HUES6 (cell line): ENCODE data around the gene RIC8B.

Experiments
- H3K27ac ChIP-seq: 2 replicates; pipeline ENCODE4 v1.7.0; 2013; ENCODE audit warnings: low read depth, mild to moderate bottlenecking, low read length, inconsistent platforms
- H3K27me3 ChIP-seq: 2 replicates; pipeline ENCODE4 v1.6.1; 2013; ENCODE audit warnings: low read length; ENCODE audit not compliant: control insufficient read depth, insufficient read depth
- H3K36me3 ChIP-seq: 2 replicates; pipeline ENCODE4 v1.6.1; 2013; ENCODE audit warnings: low read length; ENCODE audit not compliant: control insufficient read depth, insufficient read depth
- H3K4me1 ChIP-seq: 2 replicates; pipeline ENCODE4 v1.6.1; 2013; ENCODE audit warnings: low read length; ENCODE audit not compliant: control insufficient read depth, insufficient read depth
- H3K4me3 ChIP-seq: 2 replicates; pipeline ENCODE4 v1.5.1; 2013; ENCODE audit warnings: low read depth, low read length
- H3K9ac ChIP-seq: one replicate; pipeline ENCODE4 v1.6.1; 2013; ENCODE audit warnings: mild to moderate bottlenecking, low read length
- H3K9me3 ChIP-seq: 2 replicates; pipeline ENCODE4 v1.6.1; 2013; ENCODE audit warnings: low read depth, low read length; ENCODE audit not compliant: control insufficient read depth, insufficient read depth

Gene RIC8B

GRCh38 chr12:106889326-106889725, 114.8 kb downstream of the RIC8B start:
- no peaks in the 10 kb centered on the region for H3K9me3 ChIP-seq
- H3K4me3 ChIP-seq: no peak overlapping the region
- H3K27ac ChIP-seq: no peak overlapping the region
- no peaks in the 10 kb centered on the region for H3K27me3 ChIP-seq
- peaks cover 19% of the 10 kb centered on the region for H3K36me3 ChIP-seq
- H3K9ac ChIP-seq: no peak overlapping the region
- H3K4me1 ChIP-seq: no peaks in the 10 kb centered on the region

- H3K4me3 ChIP-seq: no peak overlapping the region
- H3K27ac ChIP-seq: no peak overlapping the region
- H3K36me3 ChIP-seq: peaks cover 19% of the 10 kb centered on the region
- H3K27me3 ChIP-seq: no peaks in the 10 kb centered on the region
- H3K9me3 ChIP-seq: no peaks in the 10 kb centered on the region
- no peaks in the 10 kb centered on the region for H3K4me1 ChIP-seq
- no peak overlapping the region for H3K9ac ChIP-seq
Measured at GRCh38 chr12:106889950-106890626, 115.6 kb downstream of the RIC8B start.

GRCh38 chr12:106892075-106892474, 117.6 kb downstream of the RIC8B start:
- no peaks in the 10 kb centered on the region for H3K4me1 ChIP-seq
- H3K27ac ChIP-seq: no peak overlapping the region
- H3K27me3 ChIP-seq: no peaks in the 10 kb centered on the region
- H3K36me3 ChIP-seq: peaks cover 12% of the 10 kb centered on the region
- no peaks in the 10 kb centered on the region for H3K9me3 ChIP-seq
- H3K4me3 ChIP-seq: no peak overlapping the region
- no peak overlapping the region for H3K9ac ChIP-seq

- Histone ChIP-seq H3K9ac (no peak overlapping the region), H3K27me3 (no peaks in the 10 kb centered on the region), H3K9me3 (no peaks in the 10 kb centered on the region), H3K4me3 (no peak overlapping the region), H3K4me1 (peaks cover 9% of the 10 kb centered on the region), H3K27ac (no peak overlapping the region), H3K36me3 (0 out of 2 replicates have a peak, but pooled peaks cover 2% of the 10 kb centered on the region)
Measured at GRCh38 chr12:106893451-106893850, 119.0 kb downstream of the RIC8B start.

GRCh38 chr12:106894774-106895173, 120.3 kb downstream of the RIC8B start:
- H3K27me3 ChIP-seq: no peaks in the 10 kb centered on the region
- H3K4me1 ChIP-seq: peaks cover 13% of the 10 kb centered on the region
- no peaks in the 10 kb centered on the region for H3K9me3 ChIP-seq
- no peak overlapping the region for H3K9ac ChIP-seq
- H3K4me3 ChIP-seq: no peak overlapping the region
- no peaks in the 10 kb centered on the region for H3K36me3 ChIP-seq
- H3K27ac ChIP-seq: no peak overlapping the region

GRCh38 chr12:106896603-106897002, 122.1 kb downstream of the RIC8B start:
- no peak overlapping the region for H3K4me3 ChIP-seq
- no peak overlapping the region for H3K27ac ChIP-seq
- H3K27me3 ChIP-seq: peaks cover 6% of the 10 kb centered on the region; the same call in 1 of the 2 replicates
- H3K4me1 ChIP-seq: peaks cover 13% of the 10 kb centered on the region
- no peaks in the 10 kb centered on the region for H3K9me3 ChIP-seq
- no peak overlapping the region for H3K9ac ChIP-seq
- no peaks in the 10 kb centered on the region for H3K36me3 ChIP-seq

GRCh38 chr12:106897082-106897481, 122.6 kb downstream of the RIC8B start:
- H3K36me3 ChIP-seq: no peaks in the 10 kb centered on the region
- H3K27me3 ChIP-seq: peaks cover 10% of the 10 kb centered on the region
- peaks cover 13% of the 10 kb centered on the region for H3K4me1 ChIP-seq
- H3K9ac ChIP-seq: no peak overlapping the region
- H3K4me3 ChIP-seq: no peak overlapping the region
- H3K27ac ChIP-seq: no peak overlapping the region
- no peaks in the 10 kb centered on the region for H3K9me3 ChIP-seq

- no peak overlapping the region for H3K4me3 ChIP-seq
- no peaks in the 10 kb centered on the region for H3K9me3 ChIP-seq
- H3K27me3 ChIP-seq: peaks cover 22% of the 10 kb centered on the region
- H3K27ac ChIP-seq: no peak overlapping the region
- no peak overlapping the region for H3K9ac ChIP-seq
- H3K4me1 ChIP-seq: peaks cover 13% of the 10 kb centered on the region
- no peaks in the 10 kb centered on the region for H3K36me3 ChIP-seq
Measured at GRCh38 chr12:106897981-106898901, 123.8 kb downstream of the RIC8B start.

GRCh38 chr12:106900554-106900953, 126.1 kb downstream of the RIC8B start:
- H3K9me3 ChIP-seq: no peaks in the 10 kb centered on the region
- H3K36me3 ChIP-seq: no peaks in the 10 kb centered on the region
- H3K9ac ChIP-seq: no peak overlapping the region
- no peak overlapping the region for H3K27ac ChIP-seq
- H3K27me3 ChIP-seq: peaks cover 25% of the 10 kb centered on the region
- peaks cover 13% of the 10 kb centered on the region for H3K4me1 ChIP-seq
- no peak overlapping the region for H3K4me3 ChIP-seq

GRCh38 chr12:106901276-106901675, 126.8 kb downstream of the RIC8B start:
- Histone ChIP-seq H3K9ac (no peak overlapping the region), H3K36me3 (no peaks in the 10 kb centered on the region), H3K4me1 (peaks cover 13% of the 10 kb centered on the region), H3K27ac (no peak overlapping the region), H3K27me3 (peaks cover 25% of the 10 kb centered on the region), H3K9me3 (no peaks in the 10 kb centered on the region), H3K4me3 (no peak overlapping the region)

- no peak overlapping the region for H3K4me3 ChIP-seq
- peaks cover 25% of the 10 kb centered on the region for H3K27me3 ChIP-seq
- H3K9me3 ChIP-seq: 0 out of 2 replicates have a peak, but pooled peaks cover 3% of the 10 kb centered on the region
- H3K36me3 ChIP-seq: no peaks in the 10 kb centered on the region
- no peak overlapping the region for H3K9ac ChIP-seq
- H3K27ac ChIP-seq: no peak overlapping the region
- H3K4me1 ChIP-seq: peaks cover 13% of the 10 kb centered on the region
Measured at GRCh38 chr12:106902053-106902452, 127.6 kb downstream of the RIC8B start.
